HepG2 (cell line): ENCODE data around the gene PRR30. TPM values are rescaled to one million over a fixed set of nuclear protein-coding genes. Genes with fewer than 3 reads are reported as not detected.

Source experiments
- LCORL ChIP-seq, 2 experiments: fragments of 450-650 bp in 1 of 2; sonication (generic) in 1 of 2; formaldehyde crosslinking in 1 of 2; IDR thresholded peaks; 2 replicates each; pipeline versions ENCODE4 v1.5.0 to v1.6.1; 2017 to 2020; ENCODE audit warnings: antibody characterized with exemption in 1 of 2, missing genetic modification reagents in 1 of 2
- POLR2A ChIP-seq, 2 experiments: IDR thresholded peaks; 2 replicates each; pipeline ENCODE4 v1.6.1; 2011; ENCODE audit warnings: low read depth in 2 of 2, low read length in 2 of 2, mild to moderate bottlenecking in 1 of 2, moderate library complexity in 1 of 2; ENCODE audit not compliant: insufficient read depth in 1 of 2
- PRPF4 ChIP-seq: fragments of 200-400 bp; formaldehyde crosslinking; IDR thresholded peaks from 2 replicates; pipeline ENCODE4 v1.6.1; 2016; ENCODE audit warnings: low read length, low read depth; ENCODE audit not compliant: poor library complexity, severe bottlenecking
- SALL2 ChIP-seq: sonication (generic); formaldehyde crosslinking; IDR thresholded peaks from 2 replicates; pipeline ENCODE4 v1.8.1; 2023; ENCODE audit warnings: mild to moderate bottlenecking, missing genetic modification reagents, inconsistent platforms
- SAP130 ChIP-seq: IDR thresholded peaks from 2 replicates; pipeline ENCODE4 v1.6.1; 2016; ENCODE audit warnings: low read depth
- SMARCC2 ChIP-seq: fragments of 450-650 bp; IDR thresholded peaks from 2 replicates; pipeline ENCODE4 v1.6.1; 2017; ENCODE audit warnings: antibody characterized with exemption, mild to moderate bottlenecking
- SMYD3 ChIP-seq: sonication (generic); formaldehyde crosslinking; IDR thresholded peaks from 2 replicates; pipeline ENCODE4 v1.8.1; 2023; ENCODE audit warnings: mild to moderate bottlenecking, missing genetic modification reagents
- TBX3 ChIP-seq: fragments of 450-650 bp; IDR thresholded peaks from 2 replicates; pipeline ENCODE4 v1.6.1; 2017; ENCODE audit warnings: antibody characterized with exemption, mild to moderate bottlenecking, inconsistent platforms, borderline replicate concordance
- ZNF180 ChIP-seq: sonication (generic); formaldehyde crosslinking; IDR thresholded peaks from 2 replicates; pipeline ENCODE4 v1.4.0; 2020; ENCODE audit warnings: low read depth, missing genetic modification reagents, borderline replicate concordance
- ZNF382 ChIP-seq: sonication (generic); formaldehyde crosslinking; IDR thresholded peaks from 2 replicates; pipeline ENCODE4 v1.5.0; 2020; ENCODE audit warnings: missing genetic modification reagents, mild to moderate bottlenecking, borderline replicate concordance
- ZNF644 ChIP-seq: IDR thresholded peaks from 2 replicates; pipeline ENCODE4 v1.6.1; 2016; ENCODE audit warnings: low read depth
- polyA plus RNA-seq, 8 experiments: library from polyadenylated mRNA; depleted of rRNA in 3 of 8; stranded (reverse) in 7 of 8; unstranded in 1 of 8; fragments of >200 nt; fragmentation: Illumina TruSeq in 4 of 8; extraction: Trizol in 4 of 8; gene quantifications; 2 replicates each; pipeline versions ENCODE4 v1.2.1 to v1.2.3, GENCODE V29; 2011 to 2016; ENCODE audit warnings: low read depth in 4 of 8, missing spikeins in 1 of 8, mixed read lengths in 1 of 8; ENCODE audit not compliant: insufficient read depth in 1 of 8
- total RNA-seq, 5 experiments: library from RNA; depleted of rRNA; stranded (reverse); fragments of >200 nt; fragmentation: Illumina TruSeq; extraction: Trizol; gene quantifications; 2 replicates each; pipeline ENCODE4 v1.2.3, GENCODE V29; 2016; ENCODE audit warnings: low read depth in 1 of 5
- TF ChIP-seq, protein P1 (sequence below): sonication (generic); formaldehyde crosslinking; IDR thresholded peaks from 2 replicates; pipeline ENCODE4; 2020; ENCODE audit warnings: missing genetic modification reagents, mild to moderate bottlenecking, borderline replicate concordance
- TF ChIP-seq, protein P2 (sequence below): IDR thresholded peaks from 2 replicates; pipeline ENCODE4 v1.6.1; 2016
- TF ChIP-seq, protein P3 (sequence below): sonication (generic); formaldehyde crosslinking; IDR thresholded peaks from 2 replicates; pipeline ENCODE4 v1.4.0; 2020; ENCODE audit warnings: missing genetic modification reagents, borderline replicate concordance
- TF ChIP-seq, protein P4 (sequence below): sonication (generic); formaldehyde crosslinking; IDR thresholded peaks from 2 replicates; pipeline ENCODE4 v1.5.1; 2020; ENCODE audit warnings: mild to moderate bottlenecking, missing genetic modification reagents, moderate library complexity

Gene PRR30
- total and polyA plus RNA-seq, 2 of the 13 experiments (the other 11 are each of a cell fraction or from before 2014, with no cell fraction given) = not detected

DNA sequence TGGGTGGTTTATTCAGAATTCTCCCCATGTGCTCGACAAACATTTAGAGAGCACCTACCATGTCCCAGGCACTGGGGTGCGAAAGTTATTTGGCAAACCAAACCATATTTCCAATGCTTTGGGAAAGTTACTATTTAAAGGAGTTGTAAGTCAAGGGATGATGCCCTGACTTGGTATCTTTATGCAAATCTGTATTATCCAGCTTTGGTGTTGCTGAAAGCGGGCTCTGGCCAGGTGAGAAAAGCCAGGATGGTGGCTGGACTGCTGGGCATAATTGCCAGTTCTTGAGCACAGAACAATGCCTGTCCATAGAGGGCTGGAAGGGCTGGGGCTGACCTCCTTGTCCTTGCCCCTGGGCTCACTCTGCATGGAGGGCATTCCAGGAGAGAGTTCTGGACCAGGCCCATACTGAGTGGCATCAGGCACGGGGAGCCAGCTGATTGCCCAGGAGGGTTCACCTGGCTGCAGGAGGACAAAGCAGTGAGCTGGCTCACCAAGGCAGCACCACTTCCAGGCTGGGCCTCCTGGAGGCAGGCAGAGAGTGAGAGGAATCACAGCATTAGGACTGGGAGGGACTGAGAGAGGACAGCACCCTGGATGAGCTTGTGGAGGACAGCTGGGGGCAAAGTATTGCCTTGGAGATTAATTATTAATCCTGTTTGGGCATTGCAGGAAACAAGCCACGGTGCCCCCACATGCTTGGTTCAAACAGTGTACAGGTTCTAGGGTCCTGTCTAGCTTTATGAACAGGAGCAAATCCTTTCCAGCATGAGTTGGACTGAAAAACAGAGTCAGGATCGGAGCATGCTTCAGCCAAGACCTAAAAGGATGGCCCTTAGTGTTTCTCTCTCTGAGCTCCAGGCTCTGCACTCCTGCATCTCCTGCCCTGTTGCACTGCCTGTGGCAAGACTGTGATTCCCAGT is 45.5 kb downstream of the PRR30 start (continued):
- TF ChIP-seq, protein P1, sequence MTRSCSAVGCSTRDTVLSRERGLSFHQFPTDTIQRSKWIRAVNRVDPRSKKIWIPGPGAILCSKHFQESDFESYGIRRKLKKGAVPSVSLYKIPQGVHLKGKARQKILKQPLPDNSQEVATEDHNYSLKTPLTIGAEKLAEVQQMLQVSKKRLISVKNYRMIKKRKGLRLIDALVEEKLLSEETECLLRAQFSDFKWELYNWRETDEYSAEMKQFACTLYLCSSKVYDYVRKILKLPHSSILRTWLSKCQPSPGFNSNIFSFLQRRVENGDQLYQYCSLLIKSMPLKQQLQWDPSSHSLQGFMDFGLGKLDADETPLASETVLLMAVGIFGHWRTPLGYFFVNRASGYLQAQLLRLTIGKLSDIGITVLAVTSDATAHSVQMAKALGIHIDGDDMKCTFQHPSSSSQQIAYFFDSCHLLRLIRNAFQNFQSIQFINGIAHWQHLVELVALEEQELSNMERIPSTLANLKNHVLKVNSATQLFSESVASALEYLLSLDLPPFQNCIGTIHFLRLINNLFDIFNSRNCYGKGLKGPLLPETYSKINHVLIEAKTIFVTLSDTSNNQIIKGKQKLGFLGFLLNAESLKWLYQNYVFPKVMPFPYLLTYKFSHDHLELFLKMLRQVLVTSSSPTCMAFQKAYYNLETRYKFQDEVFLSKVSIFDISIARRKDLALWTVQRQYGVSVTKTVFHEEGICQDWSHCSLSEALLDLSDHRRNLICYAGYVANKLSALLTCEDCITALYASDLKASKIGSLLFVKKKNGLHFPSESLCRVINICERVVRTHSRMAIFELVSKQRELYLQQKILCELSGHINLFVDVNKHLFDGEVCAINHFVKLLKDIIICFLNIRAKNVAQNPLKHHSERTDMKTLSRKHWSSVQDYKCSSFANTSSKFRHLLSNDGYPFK (CRISPR knock-in tag) = no peak; the same call in 1 of the 2 replicates
- TF ChIP-seq SMARCC2 (no peak), PRPF4 (no peak), ZNF382 (CRISPR knock-in tag) (no peak), ZNF180 (CRISPR knock-in tag) (no peak), POLR2A (IDR thresholded peaks at IDR 0.05; ENCODE audit: insufficient read depth in 1 of 2, low read depth in 2 of 2, low read length in 2 of 2) (peak in 1 of 2 experiments; percentile 63; a peak in 1 of 4 replicates), ZNF644 (peak; percentile 88), SMYD3 (0 out of 2 replicates have a peak, but pooled peaks have one; percentile 58), TBX3 (0 out of 2 replicates have a peak, but pooled peaks have one; percentile 9), SALL2 (CRISPR knock-in tag) (peak; percentile 40; the same call in 1 of the 2 replicates), LCORL (IDR thresholded peaks at IDR 0.05) (no peak), LCORL (CRISPR knock-in tag; IDR thresholded peaks at IDR 0.05) (peak; percentile 90), SAP130 (CRISPR knock-in tag) (peak; percentile 95)
- TF ChIP-seq, protein P2, sequence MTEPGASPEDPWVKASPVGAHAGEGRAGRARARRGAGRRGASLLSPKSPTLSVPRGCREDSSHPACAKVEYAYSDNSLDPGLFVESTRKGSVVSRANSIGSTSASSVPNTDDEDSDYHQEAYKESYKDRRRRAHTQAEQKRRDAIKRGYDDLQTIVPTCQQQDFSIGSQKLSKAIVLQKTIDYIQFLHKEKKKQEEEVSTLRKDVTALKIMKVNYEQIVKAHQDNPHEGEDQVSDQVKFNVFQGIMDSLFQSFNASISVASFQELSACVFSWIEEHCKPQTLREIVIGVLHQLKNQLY (CRISPR knock-in tag) = peak; percentile 95
- TF ChIP-seq, protein P3, sequence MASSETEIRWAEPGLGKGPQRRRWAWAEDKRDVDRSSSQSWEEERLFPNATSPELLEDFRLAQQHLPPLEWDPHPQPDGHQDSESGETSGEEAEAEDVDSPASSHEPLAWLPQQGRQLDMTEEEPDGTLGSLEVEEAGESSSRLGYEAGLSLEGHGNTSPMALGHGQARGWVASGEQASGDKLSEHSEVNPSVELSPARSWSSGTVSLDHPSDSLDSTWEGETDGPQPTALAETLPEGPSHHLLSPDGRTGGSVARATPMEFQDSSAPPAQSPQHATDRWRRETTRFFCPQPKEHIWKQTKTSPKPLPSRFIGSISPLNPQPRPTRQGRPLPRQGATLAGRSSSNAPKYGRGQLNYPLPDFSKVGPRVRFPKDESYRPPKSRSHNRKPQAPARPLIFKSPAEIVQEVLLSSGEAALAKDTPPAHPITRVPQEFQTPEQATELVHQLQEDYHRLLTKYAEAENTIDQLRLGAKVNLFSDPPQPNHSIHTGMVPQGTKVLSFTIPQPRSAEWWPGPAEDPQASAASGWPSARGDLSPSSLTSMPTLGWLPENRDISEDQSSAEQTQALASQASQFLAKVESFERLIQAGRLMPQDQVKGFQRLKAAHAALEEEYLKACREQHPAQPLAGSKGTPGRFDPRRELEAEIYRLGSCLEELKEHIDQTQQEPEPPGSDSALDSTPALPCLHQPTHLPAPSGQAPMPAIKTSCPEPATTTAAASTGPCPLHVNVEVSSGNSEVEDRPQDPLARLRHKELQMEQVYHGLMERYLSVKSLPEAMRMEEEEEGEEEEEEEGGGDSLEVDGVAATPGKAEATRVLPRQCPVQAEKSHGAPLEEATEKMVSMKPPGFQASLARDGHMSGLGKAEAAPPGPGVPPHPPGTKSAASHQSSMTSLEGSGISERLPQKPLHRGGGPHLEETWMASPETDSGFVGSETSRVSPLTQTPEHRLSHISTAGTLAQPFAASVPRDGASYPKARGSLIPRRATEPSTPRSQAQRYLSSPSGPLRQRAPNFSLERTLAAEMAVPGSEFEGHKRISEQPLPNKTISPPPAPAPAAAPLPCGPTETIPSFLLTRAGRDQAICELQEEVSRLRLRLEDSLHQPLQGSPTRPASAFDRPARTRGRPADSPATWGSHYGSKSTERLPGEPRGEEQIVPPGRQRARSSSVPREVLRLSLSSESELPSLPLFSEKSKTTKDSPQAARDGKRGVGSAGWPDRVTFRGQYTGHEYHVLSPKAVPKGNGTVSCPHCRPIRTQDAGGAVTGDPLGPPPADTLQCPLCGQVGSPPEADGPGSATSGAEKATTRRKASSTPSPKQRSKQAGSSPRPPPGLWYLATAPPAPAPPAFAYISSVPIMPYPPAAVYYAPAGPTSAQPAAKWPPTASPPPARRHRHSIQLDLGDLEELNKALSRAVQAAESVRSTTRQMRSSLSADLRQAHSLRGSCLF (CRISPR knock-in tag) = no peak
- TF ChIP-seq, protein P4, sequence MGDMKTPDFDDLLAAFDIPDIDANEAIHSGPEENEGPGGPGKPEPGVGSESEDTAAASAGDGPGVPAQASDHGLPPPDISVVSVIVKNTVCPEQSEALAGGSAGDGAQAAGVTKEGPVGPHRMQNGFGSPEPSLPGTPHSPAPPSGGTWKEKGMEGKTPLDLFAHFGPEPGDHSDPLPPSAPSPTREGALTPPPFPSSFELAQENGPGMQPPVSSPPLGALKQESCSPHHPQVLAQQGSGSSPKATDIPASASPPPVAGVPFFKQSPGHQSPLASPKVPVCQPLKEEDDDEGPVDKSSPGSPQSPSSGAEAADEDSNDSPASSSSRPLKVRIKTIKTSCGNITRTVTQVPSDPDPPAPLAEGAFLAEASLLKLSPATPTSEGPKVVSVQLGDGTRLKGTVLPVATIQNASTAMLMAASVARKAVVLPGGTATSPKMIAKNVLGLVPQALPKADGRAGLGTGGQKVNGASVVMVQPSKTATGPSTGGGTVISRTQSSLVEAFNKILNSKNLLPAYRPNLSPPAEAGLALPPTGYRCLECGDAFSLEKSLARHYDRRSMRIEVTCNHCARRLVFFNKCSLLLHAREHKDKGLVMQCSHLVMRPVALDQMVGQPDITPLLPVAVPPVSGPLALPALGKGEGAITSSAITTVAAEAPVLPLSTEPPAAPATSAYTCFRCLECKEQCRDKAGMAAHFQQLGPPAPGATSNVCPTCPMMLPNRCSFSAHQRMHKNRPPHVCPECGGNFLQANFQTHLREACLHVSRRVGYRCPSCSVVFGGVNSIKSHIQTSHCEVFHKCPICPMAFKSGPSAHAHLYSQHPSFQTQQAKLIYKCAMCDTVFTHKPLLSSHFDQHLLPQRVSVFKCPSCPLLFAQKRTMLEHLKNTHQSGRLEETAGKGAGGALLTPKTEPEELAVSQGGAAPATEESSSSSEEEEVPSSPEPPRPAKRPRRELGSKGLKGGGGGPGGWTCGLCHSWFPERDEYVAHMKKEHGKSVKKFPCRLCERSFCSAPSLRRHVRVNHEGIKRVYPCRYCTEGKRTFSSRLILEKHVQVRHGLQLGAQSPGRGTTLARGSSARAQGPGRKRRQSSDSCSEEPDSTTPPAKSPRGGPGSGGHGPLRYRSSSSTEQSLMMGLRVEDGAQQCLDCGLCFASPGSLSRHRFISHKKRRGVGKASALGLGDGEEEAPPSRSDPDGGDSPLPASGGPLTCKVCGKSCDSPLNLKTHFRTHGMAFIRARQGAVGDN = peak; percentile 29; the same call in 1 of the 2 replicates
